ENCODE data around the gene ALG1L2.
"Not testable (repeated sequence)": the region's sequence is repeated elsewhere in the genome, so short reads cannot be mapped to it uniquely, and the experiment has no call there.

ALG1L2 gene

DNA sequence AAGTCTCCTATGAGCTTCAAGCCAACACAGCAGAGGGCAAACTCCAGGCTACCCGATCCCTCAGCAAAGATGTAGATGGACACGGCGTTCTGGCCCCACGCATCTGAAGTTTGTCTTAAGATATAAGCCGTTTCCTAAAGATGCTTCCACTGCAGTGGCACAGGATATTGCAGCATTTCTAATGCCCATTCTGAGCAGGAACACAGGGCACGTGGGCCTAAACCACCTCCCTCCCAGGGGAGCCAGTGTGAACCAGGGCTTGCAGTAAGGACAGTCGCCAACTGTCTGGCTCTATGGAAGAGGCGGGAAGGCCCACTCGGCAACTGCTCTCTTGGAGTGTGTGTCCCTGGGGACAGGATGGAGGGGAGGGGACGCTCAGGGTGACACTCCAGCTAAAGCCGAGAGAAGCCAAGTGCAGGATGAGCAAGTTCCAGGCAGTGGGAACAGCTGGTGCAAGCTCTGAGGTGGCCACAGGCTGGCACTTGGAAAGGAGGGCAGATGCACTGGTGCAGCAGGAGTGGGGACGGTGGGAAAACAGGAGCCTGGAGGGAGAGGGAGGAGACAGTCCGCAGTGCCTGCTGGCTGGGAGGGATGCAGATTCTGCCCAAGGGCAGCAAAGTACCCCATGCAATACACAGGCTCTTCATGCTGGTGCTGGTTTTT is 25.8 kb downstream of the ALG1L2 start:
- not testable (repeated sequence) for H3K27me3 Mint-ChIP-seq; H3K9me3 Mint-ChIP-seq (ENCODE audit: low read depth); H3K4me3 Mint-ChIP-seq; H3K36me3 Mint-ChIP-seq; H3K27ac Mint-ChIP-seq
- H3K4me1 Mint-ChIP-seq (ENCODE audit: low read depth) = peaks cover 11% of the 10 kb centered on the region

DNA sequence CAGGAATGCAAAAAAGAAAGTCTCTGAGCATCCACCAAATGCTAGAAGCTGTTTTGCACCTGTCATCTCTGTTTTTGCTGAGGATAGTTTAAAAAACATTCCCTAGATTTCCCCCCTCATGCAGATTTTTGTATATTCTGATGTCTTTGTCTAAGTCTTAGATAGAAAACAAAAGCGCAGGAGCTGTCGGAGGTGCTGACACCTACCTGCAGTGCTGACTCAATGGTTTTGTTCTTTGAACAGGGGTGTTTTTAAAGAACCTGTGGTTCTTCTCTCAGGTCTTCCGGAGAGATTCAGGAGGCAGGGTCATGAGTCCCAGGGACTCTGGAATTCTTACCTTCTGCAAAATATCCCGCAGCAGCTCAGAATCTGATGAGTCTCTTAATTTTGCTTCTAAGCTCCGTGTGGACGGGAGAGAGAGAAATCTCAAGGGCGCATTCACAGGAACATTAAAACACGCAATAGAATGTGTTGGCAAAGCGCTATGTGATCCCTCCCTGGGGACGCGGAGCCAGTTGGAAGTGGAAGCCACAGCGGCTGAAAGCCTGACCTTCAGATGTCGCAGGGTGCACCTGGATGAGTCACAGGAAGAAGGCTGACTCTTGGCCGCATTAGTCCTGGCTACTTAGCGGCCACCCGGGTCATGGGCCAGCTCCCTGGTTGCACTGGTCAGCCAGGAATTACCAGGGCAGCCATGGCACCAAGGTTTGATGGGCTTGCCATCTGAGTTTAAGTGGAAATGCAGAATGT is 27.4 kb downstream of the ALG1L2 start:
- H3K27ac Mint-ChIP-seq; H3K27me3 Mint-ChIP-seq; H3K36me3 Mint-ChIP-seq; H3K9me3 Mint-ChIP-seq (ENCODE audit: low read depth); H3K4me3 Mint-ChIP-seq: not testable (repeated sequence)
- H3K4me1 Mint-ChIP-seq (ENCODE audit: low read depth) = peaks cover 17% of the 10 kb centered on the region

DNA sequence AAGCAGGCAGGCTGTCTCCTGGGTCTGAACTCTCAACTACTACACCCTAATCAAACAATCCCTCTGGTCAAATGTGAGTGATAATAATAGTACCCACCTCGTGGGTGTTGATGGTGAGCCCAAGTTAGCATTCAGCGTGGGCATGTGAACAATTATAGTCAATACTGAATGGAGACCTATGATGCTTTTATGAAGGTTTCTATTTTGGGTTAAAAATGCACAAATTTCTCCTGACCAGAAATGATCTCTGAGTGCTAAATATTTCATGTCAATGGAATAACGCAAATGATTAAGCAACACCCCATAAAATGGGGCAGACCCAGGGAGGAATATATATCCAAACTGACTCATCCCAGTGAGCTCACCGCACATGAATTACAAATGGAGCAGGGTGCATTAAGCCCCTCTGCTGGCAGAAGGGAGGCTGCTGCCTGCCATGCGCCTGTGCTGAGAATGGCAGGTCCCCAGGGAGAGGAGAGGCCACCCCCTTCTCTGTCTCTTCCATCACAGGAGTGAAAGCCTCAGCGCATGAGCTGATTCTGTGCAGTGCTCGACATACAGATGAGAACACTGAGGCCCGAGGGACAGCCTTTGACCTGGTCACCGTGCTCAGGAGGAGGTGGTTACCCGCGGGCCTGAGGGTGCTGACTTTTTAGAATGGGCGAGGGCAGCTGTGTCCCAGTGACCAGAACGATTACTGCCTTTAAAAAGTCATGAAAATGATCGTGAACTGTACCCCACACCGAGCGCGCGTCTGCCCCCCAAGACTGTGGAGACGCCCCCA is 28.9 kb downstream of the ALG1L2 start:
- Mint-ChIP-seq H3K27ac (peak overlapping the region; percentile 95), H3K4me3 (peak overlapping the region; percentile 94), H3K4me1 (ENCODE audit: low read depth) (peaks cover 20% of the 10 kb centered on the region)
- H3K27me3 Mint-ChIP-seq; H3K36me3 Mint-ChIP-seq; H3K9me3 Mint-ChIP-seq (ENCODE audit: low read depth): not testable (repeated sequence)

DNA sequence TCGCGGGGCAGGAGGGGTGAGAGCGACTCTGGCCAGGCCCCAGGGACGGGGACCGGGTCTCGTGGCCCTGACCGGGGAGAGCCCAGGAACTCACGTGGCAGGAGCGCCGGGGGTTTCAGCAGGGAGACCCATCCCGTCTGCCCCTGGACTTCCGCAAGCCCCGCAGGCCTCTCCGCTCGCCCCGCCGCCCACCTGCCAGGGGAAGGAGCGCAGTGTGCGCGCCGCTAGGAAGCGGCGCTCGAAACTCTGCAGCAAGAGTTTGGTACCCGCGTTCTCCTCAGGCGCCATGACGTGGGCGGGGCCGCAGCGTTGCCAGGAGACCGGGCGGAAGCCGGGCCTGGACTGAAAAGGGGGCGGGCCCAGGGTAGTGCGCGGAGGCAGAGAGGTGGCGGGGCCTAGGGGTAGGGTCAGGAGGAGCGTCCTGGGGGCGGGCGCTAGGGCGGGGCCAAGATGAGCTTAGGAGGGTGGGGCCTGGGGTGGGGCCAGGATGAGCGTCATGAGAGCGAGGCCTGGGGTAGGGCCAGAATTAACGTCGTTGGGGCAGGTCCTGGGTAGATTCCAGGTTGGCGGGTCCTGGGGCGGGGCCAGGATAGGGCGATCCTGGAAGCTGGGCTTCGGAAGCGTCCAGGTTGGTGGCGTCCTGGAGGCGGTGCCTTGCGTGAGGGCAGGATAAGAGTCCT is 29.7 kb downstream of the ALG1L2 start:
- Mint-ChIP-seq H3K27ac (peak overlapping the region; percentile 96), H3K4me1 (ENCODE audit: low read depth) (peaks cover 20% of the 10 kb centered on the region), H3K27me3 (no peaks in the 10 kb centered on the region), H3K4me3 (peak overlapping the region; percentile 94), H3K9me3 (ENCODE audit: low read depth) (no peaks in the 10 kb centered on the region), H3K36me3 (no peaks in the 10 kb centered on the region)

DNA sequence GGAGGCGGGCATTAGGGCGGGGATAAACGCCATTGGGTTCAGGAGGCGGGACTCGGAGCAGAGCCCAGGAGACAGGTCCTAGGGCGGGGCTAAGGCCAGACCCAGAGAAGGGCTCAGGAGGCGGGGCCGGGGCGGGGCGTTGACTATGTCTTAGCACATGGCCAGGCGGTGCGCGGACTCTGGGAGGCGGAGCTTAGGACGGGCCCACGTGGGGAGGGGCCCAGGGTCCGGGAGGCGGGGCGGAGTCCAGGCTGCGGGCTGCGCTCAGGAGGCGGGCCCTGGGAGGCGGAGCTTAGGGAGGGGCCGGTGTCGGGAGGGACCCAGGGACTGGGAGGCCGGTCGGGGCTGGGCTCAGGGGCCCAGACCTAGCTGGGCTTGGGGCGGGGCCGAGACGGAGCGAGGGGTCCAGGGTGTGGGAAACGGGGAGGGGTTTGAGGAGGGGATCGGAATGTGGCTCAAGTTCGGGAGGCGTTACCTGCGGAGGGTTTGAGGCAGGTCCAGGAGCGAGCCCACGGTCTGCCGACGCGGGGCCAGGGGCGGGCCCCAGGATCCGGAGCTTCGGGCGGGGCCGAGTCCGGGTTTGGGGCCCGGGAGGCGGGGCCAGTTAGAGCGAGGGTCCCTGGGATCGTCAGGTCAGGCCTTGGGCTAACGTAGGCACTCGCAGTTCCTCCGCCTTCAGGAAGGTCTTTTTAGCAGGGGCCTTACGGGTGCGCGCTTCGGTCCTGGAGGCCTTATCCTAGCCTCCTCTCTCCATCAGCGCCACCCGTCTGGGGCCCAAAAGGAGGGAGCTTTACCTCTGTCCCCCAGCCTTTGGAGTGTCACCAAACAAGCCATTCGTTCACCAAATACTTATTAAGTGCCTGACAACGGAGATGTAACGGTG is 30.5 kb downstream of the ALG1L2 start:
- Mint-ChIP-seq H3K4me1 (ENCODE audit: low read depth) (peaks cover 20% of the 10 kb centered on the region), H3K4me3 (peak overlapping the region; percentile 94), H3K27ac (peak overlapping the region; percentile 96)
- H3K9me3 Mint-ChIP-seq (ENCODE audit: low read depth); H3K27me3 Mint-ChIP-seq; H3K36me3 Mint-ChIP-seq: not testable (repeated sequence)

DNA sequence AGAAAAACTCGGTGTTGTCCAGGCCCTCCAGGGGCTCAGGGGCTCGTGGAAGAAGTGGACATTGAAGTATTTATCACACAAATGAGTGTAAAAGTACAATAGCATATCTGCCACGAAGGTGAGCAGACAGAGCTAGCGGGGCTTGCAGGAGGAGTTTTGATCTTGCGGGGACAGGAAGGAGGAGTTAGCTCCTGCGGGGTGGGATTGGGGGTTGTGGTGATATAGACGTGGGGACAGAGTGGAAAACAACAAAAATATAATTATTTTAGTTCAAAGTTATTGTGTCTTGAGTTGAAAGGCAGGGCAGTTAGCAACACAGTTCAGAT is 31.1 kb downstream of the ALG1L2 start:
- not testable (repeated sequence) for H3K27me3 Mint-ChIP-seq; H3K36me3 Mint-ChIP-seq; H3K9me3 Mint-ChIP-seq (ENCODE audit: low read depth)
- Mint-ChIP-seq H3K27ac (peak overlapping the region; percentile 76), H3K4me3 (peak overlapping the region; percentile 94), H3K4me1 (ENCODE audit: low read depth) (peaks cover 20% of the 10 kb centered on the region)

DNA sequence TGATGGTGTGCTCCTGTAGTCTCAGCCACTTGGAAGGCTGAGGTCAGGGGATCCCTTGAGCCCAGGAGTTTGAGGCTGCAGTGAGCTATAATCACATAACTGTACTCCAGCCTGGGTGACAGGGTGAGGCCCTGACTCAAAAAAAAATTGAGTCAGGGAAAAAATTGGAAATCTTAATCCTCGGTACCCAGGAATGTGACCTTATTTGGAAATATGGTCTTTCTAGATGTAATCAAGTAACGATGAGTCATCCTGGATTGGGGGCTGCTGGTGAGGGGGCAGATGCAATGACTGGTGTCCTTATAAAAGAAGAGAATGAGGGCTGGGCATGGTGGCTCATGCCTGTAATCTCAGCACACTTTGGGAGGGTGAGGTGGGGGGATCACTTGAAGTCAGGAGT is 33.8 kb downstream of the ALG1L2 start:
- H3K4me1 Mint-ChIP-seq (ENCODE audit: low read depth) = peaks cover 13% of the 10 kb centered on the region

DNA sequence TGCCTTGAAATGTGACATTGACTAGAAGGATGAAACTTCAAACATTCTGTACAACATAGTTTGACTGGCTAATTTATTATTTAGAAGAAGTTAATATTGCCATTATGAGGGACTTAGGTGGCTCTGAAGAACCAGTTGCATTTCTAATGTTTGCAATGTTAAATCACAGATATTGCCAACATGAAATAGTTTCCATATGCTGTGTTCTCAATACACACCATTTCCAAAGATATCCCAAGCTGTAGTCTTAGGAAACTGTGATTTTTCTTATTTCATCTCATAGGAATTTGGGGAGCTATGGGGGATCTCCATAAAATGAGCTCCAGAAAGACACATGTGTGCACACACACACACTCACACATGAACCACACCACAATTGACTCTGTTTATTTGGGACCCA is 36.3 kb downstream of the ALG1L2 start:
- Mint-ChIP-seq H3K36me3 (no peaks in the 10 kb centered on the region), H3K4me1 (ENCODE audit: low read depth) (peaks cover 5% of the 10 kb centered on the region), H3K4me3 (no peak overlapping the region), H3K27ac (no peak overlapping the region), H3K9me3 (ENCODE audit: low read depth) (no peaks in the 10 kb centered on the region), H3K27me3 (no peaks in the 10 kb centered on the region)

More for the DNA sequence above, 33.8 kb downstream of the ALG1L2 start:
- H3K4me3 Mint-ChIP-seq; H3K27me3 Mint-ChIP-seq; H3K36me3 Mint-ChIP-seq; H3K27ac Mint-ChIP-seq; H3K9me3 Mint-ChIP-seq (ENCODE audit: low read depth): not testable (repeated sequence)

DNA sequence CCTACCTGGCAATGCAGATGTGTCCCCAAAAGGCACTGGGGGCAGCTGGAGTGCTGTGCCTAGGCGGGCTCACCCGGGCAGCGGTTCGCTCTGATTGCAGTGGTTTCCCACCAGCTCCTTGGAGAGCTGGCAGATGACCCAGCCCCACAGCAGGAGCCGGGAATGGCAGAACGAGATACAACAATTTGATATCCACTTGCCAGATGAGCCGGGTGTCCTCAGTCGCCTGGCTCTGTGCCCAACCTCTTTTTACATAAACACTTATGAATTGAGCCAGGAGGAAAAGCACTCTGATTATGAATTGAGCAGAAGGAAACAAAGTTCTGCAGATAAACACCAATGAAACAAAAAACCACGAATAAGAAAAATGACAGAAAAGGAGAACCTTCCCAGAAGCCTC is 38.2 kb downstream of the ALG1L2 start:
- not testable (repeated sequence) for H3K36me3 Mint-ChIP-seq; H3K4me1 Mint-ChIP-seq (ENCODE audit: low read depth); H3K9me3 Mint-ChIP-seq (ENCODE audit: low read depth); H3K27me3 Mint-ChIP-seq; H3K4me3 Mint-ChIP-seq; H3K27ac Mint-ChIP-seq

DNA sequence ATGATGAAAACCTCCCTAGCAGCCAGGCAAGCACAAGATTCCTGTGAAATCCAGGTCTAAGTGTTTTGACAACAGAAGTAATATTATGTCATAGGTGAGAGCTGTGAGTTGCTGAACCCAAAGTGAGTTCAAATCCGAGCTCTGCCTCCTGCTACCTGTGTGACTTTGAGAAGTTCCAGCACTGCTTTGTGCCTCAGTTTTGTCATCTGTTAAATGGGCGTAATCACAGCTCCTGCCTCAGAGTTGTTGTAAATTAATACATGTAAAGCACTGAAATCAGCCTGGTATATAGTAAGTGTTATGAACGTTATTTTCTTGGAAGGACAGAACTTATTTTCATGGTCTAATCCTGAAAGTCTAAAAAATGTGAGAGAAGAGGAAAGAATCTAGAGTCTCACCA is 38.7 kb downstream of the ALG1L2 start:
- H3K9me3 Mint-ChIP-seq (ENCODE audit: low read depth); H3K4me3 Mint-ChIP-seq; H3K36me3 Mint-ChIP-seq; H3K27ac Mint-ChIP-seq; H3K27me3 Mint-ChIP-seq; H3K4me1 Mint-ChIP-seq (ENCODE audit: low read depth): not testable (repeated sequence)

DNA sequence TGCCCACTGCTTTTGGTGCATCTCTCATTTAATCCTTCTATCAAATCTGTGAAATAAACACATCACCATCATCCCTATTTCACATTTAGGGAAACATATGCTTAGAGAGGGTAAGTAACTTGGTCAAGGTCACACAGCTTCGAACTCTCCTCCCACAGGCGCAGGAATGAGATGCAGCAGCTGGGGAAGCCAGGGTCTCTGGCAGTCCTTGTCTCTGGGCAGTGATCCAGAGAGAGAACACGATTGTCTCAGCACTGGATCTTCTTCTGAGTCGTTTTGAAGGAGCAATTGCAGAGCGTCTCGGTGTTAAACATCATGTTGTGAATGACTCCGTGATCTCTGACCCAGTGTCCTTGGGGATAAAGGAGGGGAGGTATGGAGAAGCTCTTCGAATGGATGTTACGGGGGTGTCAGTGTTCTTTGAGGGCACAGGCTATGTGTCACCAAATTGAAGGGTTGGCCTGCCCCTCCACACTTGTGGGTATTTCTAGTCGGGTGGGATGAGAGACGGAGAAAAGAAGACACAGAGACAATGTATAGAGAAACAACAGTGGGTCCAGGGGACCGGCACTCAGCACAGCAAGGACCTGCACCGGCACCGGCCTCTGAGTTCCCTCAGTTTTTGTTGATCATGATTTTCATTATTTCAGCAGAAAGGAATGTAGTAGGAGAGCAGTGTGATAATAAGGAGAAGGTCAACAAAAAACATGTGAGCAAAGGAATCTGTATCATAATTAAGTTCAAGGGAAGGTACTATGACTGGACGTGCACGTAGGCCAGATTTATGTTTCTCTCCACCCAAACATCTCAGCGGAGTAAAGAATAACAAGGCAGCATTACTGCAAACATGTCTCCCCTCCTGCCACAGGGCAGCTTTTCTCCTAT is 41.5 kb downstream of the ALG1L2 start:
- H3K4me1 Mint-ChIP-seq (ENCODE audit: low read depth); H3K27me3 Mint-ChIP-seq; H3K9me3 Mint-ChIP-seq (ENCODE audit: low read depth); H3K36me3 Mint-ChIP-seq; H3K4me3 Mint-ChIP-seq; H3K27ac Mint-ChIP-seq: not testable (repeated sequence)

DNA sequence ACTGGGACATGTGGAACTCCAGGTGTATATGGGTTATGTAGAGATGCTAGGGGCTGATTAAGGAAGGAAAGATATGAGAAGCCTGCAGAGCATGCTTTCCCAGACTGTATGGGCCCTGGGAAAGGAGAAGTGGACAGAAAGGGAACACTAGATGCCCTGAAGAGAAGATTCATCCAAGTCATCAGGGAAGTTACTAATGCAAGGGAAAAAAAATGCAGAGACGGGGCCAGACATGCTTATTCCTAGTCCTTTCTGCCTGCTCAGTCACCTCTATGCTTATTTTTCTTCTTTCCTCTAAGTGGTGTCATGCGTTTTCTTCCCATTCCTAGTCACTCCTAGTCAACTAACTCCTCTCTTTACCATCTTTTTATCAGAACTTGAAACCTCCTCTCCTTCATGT is 43.8 kb downstream of the ALG1L2 start:
- H3K4me3 Mint-ChIP-seq; H3K4me1 Mint-ChIP-seq (ENCODE audit: low read depth); H3K27me3 Mint-ChIP-seq; H3K27ac Mint-ChIP-seq; H3K9me3 Mint-ChIP-seq (ENCODE audit: low read depth); H3K36me3 Mint-ChIP-seq: not testable (repeated sequence)

DNA sequence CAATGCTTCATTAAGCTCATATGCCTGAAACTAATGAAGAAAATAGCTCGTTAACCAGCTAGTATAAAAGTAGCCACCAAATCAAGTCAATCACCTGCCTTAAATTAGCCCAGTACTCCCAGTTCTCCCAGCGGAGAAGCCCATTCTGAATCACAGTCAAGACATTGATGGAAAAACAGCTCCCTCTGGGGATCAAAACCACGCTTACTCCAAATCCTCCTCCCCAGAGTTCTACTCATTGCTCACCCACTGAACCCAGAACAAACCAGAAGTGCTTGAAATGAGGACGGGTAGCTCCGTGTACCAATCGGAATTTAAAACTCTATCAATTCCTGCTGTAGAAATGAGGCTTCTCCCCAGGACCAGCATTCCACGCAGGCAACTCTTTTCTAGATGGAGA is 54.7 kb downstream of the ALG1L2 start:
- not testable (repeated sequence) for H3K36me3 Mint-ChIP-seq; H3K27me3 Mint-ChIP-seq; H3K4me1 Mint-ChIP-seq (ENCODE audit: low read depth); H3K27ac Mint-ChIP-seq; H3K9me3 Mint-ChIP-seq (ENCODE audit: low read depth); H3K4me3 Mint-ChIP-seq

DNA sequence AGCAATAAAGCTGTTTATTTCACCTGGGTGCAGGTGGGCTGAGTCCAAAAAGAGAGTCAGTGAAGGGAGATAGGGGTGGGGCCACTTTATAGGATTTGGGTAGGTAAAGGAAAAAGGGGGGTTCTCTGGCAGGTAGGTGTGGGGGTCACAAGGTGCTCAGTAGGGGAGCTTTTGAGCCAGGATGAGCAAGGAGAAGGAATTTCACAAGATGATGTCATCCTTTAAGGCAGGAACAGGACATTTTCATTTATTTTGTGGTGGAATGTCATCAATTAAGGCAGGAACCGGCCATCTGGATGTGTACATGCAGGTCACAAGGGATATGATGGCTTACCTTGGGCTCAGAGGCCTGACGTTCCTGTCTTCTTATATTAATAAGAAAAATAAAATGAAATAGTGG is 56.1 kb downstream of the ALG1L2 start:
- not testable (repeated sequence) for H3K27me3 Mint-ChIP-seq; H3K4me3 Mint-ChIP-seq; H3K9me3 Mint-ChIP-seq (ENCODE audit: low read depth); H3K27ac Mint-ChIP-seq; H3K4me1 Mint-ChIP-seq (ENCODE audit: low read depth); H3K36me3 Mint-ChIP-seq

Data from activated naive CD8-positive, alpha-beta T cell (primary cell).